ENCODE results near the gene FAM89B.

The FAM89B gene

GRCh38 chr11:65576867-65577755 is 4.8 kb downstream of the FAM89B start:
- H3K4me3 ChIP-seq (ENCODE audit: low read depth, low read length), result no peak overlapping the region
- no peak for DNase-seq (ENCODE audit: low read depth)
- no peak for TF ChIP-seq CTCF (IDR thresholded peaks at IDR 0.05; ENCODE audit: control insufficient read depth, extremely low read depth, insufficient read depth)

DNA sequence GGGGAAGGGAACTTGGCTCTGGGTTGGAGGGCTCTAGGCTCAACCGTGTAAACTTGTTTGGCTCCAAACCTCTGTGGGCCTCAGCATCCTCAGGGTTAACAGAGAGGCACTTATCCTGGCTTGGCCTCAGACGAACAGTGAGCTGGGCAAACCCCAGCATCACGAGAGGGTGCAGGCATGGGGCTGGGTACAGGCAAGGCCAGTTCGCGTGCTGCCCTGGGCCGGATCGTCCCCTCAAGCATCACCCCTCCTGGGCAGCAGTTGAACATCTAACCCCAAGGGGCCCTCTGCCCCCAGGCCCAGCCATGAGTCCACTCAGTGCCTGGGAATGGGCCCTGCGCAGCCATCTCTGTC is 5.4 kb downstream of the FAM89B start:
- H3K4me3 ChIP-seq (ENCODE audit: low read depth, low read length), result no peak overlapping the region
- no peak for TF ChIP-seq CTCF (IDR thresholded peaks at IDR 0.05; ENCODE audit: control insufficient read depth, extremely low read depth, insufficient read depth)
- no peak for DNase-seq (ENCODE audit: low read depth)

DNA sequence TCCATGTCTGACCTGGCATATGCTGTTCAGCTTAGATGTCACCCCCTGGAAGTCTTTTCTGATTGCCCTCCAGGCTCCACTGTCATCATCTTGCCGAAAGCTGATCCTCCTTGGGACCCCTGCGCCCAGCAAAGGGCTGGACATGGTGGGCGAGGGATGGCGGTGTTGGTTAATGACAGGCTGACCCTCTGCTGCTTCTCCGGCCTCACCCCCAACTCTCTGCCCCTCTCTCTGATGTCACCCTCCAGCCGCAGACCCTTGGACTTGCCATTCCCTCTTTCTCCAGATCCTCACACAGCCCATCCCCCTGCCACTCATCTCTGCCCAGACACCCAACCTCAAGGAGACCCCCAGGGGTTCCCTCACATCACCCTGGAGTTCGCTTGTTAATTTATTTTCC is 5.8 kb downstream of the FAM89B start:
- DNase-seq (ENCODE audit: low read depth), result no peak
- H3K4me3 ChIP-seq (ENCODE audit: low read depth, low read length), result no peak overlapping the region
- TF ChIP-seq CTCF (IDR thresholded peaks at IDR 0.05; ENCODE audit: control insufficient read depth, extremely low read depth, insufficient read depth), result no peak

DNA sequence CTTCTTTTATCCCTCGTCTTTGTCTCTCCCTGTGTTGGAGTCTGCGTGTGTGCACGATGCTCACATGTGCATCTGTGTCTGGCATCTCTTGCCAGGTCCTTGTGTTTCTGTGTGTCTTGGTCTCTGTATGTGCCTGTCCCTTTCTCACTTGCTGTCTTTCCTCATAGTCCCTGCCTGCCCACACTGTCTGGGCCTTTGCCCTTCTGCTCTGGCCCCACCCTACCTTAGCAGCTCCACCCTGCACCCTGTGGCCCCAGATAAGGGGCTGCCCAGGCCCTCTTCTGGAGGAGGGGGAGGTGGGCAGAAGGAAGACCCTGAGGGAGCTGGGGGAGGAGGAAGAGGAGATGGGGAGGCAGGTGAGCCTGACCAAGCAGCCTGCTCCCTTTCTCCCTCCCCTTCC is 6.3 kb downstream of the FAM89B start:
- no peak for DNase-seq (ENCODE audit: low read depth)
- no peak for TF ChIP-seq CTCF (IDR thresholded peaks at IDR 0.05; ENCODE audit: control insufficient read depth, extremely low read depth, insufficient read depth)
- H3K4me3 ChIP-seq (ENCODE audit: low read depth, low read length), result no peak overlapping the region

- no peak for TF ChIP-seq CTCF (IDR thresholded peaks at IDR 0.05; ENCODE audit: control insufficient read depth, extremely low read depth, insufficient read depth)
- no peak overlapping the region for H3K4me3 ChIP-seq (ENCODE audit: low read depth, low read length)
- no peak for DNase-seq (ENCODE audit: low read depth)
These were observed 7.0 kb downstream of the FAM89B start for GRCh38 chr11:65579291-65579690.

DNA sequence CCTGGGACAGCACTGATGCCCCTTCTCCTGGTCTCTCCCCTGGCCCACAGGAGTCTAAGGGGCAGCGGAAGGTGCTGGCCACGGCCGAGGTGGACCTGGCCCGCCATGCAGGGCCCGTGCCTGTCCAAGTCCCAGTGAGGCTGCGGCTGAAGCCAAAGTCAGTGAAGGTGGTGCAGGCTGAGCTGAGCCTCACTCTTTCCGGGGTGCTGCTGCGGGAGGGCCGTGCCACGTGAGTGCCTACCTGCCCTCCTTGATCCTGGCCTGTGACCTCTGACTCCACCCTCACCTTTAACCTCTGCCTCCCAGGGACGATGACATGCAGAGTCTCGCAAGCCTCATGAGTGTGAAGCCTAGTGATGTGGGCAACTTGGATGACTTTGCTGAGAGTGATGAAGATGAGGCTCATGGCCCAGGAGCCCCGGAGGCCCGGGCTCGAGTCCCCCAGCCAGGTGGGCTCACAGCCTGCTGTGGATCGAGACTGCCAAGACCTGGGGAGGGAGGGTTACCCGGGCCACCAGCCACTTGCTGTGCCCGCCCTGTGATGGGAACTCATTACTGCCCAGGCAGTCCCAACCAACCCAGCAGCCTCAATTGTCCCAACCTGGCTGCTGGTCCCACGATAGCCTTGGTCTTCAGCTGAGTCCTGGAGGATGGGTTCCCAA is 7.8 kb downstream of the FAM89B start:
- no peak overlapping the region for H3K4me3 ChIP-seq (ENCODE audit: low read depth, low read length)
- DNase-seq (ENCODE audit: low read depth), result no peak
- no peak for TF ChIP-seq CTCF (IDR thresholded peaks at IDR 0.05; ENCODE audit: control insufficient read depth, extremely low read depth, insufficient read depth)

Data from LNCaP clone FGC (cell line).